Mammary epithelial cell (primary cell): ENCODE results near the gene ENO3.

Experiments used
- CTCF ChIP-seq, 2 donors: IDR thresholded peaks in 1 of 2; conservative IDR thresholded peaks in 1 of 2; 2 replicates each; pipeline ENCODE4 v1.5.1; 2011 to 2012; ENCODE audit warnings: inconsistent platforms in 2 of 2, low read length in 2 of 2, mild to moderate bottlenecking in 2 of 2, control low read depth in 1 of 2, low read depth in 1 of 2; ENCODE audit not compliant: insufficient read depth in 1 of 2; ENCODE audit errors: extremely low read depth in 1 of 2
- EZH2 ChIP-seq: IDR thresholded peaks from 2 replicates; pipeline ENCODE4 v1.6.1; 2012; ENCODE audit warnings: low read length, inconsistent platforms, borderline replicate concordance

GRCh38 chr17:4969047-4969550 is 18.2 kb downstream of the ENO3 start:
- no peak for TF ChIP-seq CTCF (conservative IDR thresholded peaks at IDR 0.05 in 1 of 2, IDR thresholded peaks at IDR 0.05 in 1 of 2; ENCODE audit: extremely low read depth in 1 of 2, insufficient read depth in 1 of 2, low read depth in 1 of 2, low read length in 2 of 2)
- no peak for TF ChIP-seq EZH2
